HG03066 (cell line): ENCODE results near the gene H6PD.
"Not testable (repeated sequence)": the region's sequence is repeated elsewhere in the genome, so short reads cannot be mapped to it uniquely, and the experiment has no call there.

Source experiments
- ATAC-seq: cut with Tn5 transposase; IDR thresholded peaks from one replicate; pipeline ENCODE4 v1.9.1; 2021; ENCODE audit warnings: low read depth; ENCODE audit not compliant: unreplicated experiment

The H6PD gene

GRCh38 chr1:9293533-9294404 is 59.2 kb downstream of the H6PD start:
- ATAC-seq: no peak

DNA sequence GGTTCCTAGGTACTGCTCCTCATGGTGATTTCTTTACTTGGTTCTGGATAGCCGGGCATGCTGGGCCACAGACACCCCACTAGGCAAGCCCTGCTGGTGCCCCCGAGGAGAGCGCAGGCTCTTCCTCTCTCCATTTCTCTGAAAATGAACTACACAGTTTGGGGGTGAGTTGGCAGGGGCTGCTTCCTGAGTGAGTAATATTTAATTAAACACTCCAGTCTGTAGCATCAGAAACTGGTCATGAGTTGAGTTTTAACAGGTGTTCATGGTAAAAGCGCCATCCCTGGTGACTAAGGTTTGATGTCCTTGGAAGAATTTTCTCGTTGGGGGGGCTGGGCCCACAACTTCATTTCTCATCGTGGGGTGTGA is 59.8 kb downstream of the H6PD start:
- no peak for ATAC-seq

DNA sequence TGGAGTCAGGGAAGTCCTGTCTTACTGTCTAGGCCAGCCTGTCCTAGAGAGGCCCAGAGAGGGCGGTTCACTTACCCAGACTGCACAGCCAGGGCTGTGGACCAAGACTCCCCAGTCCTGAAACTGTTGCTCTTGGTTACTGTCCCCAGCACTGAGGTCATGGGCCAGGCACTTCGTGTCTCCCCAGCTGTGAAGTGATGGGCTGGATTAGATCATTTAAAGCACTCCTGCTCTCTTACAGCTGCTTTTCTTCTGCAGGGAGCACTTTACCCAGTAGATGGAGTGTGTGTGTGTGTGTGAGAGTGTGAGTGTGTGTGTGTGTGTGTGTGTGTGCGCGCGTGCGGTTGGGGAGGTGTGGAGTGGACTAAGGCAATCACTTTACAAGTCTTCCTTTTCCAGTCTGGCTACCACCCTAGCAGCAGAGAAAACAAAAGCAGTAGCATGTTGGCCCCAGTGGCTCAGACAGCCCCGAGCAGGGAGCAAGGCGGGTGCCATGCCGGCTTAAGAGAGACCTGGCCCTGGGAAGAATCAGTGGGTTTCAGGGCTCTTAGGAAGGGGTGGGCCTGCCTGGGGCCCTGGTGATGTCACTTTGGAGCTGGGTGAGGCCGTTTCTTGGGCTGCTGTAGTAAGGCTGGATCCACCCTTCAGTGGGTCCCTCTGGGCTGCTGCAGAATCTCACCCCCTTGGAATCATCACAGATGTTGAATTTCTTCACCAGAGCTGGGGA is 60.5 kb downstream of the H6PD start:
- no peak for ATAC-seq

DNA sequence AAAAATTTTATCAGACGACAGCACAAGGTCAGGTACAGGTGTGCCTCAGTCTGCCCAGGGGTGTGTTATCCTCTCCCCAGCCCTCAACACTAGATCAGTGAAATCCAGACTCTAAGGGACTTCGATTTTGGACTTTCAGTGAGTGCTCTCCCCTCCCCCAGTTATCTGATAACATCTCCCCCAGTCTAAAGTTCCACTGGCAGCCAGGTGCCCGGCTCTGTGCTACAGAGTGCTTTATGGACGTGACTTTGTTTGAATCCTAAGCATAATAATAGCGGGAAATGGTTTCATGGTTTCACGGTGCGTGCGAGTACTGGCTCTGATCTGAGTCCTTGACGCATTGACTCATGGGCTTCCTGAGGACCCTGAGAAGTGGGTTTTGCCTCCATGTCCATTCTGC is 61.3 kb downstream of the H6PD start:
- no peak for ATAC-seq

GRCh38 chr1:9296850-9297249 is 62.3 kb downstream of the H6PD start:
- ATAC-seq: no peak

GRCh38 chr1:9297831-9298230 is 63.3 kb downstream of the H6PD start:
- ATAC-seq: no peak

- ATAC-seq: no peak
Observed at GRCh38 chr1:9298282-9298681, 63.7 kb downstream of the H6PD start.

DNA sequence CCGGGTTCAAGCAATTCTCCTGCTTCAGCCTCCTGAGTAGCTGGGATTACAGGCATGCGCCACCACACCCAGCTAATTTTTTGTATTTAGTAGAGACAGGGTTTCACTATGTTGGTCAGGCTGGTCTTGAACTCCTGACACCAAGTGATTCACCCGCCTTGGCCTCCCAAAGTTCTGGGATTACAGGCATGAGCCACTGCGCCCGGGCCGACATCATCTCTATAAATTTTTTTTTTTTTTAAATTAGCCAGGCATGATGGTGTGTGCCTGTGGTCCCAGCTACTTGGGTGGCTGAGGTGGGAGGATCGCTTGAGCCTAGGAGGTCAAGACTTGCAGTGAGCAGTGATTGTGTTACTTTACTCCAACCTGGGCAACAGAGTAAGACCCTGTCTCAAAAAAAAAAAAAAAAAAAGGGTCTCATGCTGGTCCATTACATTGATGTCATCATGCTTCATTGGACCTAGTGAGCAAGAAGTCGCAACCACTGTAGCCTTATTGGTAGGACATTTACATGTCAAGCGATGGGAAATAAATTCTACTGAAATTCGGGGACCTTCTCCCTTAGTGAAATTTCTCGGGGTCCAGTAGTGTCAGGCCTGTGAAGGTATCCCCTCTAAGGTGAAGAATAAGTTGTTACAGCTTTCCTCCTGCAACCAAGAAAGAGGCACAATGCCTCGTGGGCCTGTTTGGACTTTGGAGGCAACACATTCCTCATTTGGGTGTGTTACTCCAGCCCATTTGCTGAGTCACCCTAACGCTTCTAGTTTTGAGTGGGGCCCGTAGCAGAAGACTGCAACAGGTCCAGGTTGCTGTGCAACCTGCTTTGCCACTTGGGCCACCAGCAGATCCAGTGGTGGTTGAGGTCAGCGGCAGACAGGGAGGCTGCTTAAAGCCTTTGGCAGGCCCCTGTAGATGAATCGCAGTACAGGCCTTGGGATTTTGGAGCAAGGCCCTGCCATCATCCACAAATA is 65.3 kb downstream of the H6PD start:
- ATAC-seq: not testable (repeated sequence)

DNA sequence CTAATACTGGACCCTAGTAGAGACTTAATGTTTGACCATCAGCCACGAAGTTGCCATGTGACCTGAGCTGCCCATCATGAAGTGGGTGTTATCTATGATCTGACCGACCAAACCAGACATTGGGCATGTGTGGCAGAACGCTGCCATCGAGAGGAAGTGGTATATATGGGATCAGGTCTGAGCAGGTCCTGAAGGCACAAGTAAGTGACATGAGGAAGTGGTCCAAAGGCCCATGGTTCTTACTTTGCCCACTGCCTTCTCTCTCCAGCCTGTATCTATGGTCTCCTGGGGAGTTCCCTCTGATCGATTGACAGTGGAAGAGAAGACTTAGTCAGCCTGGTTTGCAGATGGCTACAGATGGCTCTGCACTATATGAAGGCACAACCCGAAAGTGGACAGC is 66.0 kb downstream of the H6PD start:
- ATAC-seq: no peak

DNA sequence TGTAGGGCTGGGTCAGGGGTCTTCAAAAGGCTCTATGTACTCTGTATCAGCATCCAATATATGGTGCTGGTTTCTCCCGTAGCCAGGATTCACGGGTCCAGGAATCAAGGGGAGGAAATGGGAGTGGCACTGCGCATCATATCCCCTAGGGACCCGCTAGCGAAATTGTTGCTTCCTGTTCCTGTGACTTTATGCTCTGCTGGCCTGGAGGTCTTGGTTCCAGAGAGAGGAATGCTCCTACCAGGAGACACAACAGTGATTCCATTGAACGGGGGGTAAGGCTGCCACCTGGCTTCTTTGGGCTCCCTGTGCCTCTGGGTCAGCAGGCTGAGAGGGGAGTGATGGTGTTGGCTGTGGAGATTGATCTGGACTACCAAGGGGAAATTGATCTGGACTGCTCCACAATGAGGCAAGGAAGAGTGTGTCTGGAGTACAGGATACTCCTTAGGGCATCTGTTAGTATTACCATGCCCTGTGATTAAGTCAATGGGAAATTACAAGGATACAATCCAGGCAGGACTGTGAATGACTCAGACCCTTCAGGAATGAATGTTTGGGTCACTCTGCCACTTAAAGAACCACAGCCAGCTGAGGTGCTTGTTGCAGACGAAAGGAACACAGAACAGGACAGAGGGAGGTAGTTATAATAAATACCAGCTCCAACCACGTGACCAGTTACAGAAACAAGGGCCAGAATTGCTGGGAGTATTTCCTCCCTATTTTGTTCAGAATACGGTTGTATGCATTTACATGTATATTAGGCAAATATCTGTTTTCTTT is 68.4 kb downstream of the H6PD start:
- ATAC-seq: no peak

DNA sequence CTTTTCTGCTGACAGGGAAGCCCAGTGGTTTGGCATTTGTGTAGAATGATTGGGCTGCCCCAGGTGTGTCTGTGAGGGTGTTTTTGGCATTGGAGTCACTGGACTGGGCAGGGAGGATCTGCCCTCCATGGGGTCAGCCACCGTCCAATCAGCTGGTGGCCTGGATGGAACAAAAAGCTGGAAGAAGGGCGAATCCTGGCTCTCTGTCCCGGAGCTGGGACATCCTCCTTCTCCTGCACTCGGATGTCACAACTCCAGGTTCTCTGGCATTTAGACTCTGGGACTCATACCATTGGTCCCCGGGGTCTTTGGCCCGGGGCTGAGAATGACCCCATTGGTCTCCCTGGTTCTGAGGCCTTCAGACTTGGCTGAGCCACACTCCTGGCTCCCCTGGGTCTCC is 69.3 kb downstream of the H6PD start:
- no peak for ATAC-seq

GRCh38 chr1:9305216-9305615 is 70.6 kb downstream of the H6PD start:
- no peak for ATAC-seq

GRCh38 chr1:9306006-9306405 is 71.4 kb downstream of the H6PD start:
- ATAC-seq: no peak

GRCh38 chr1:9307303-9307702 is 72.7 kb downstream of the H6PD start:
- ATAC-seq: no peak

GRCh38 chr1:9308236-9308785 is 73.7 kb downstream of the H6PD start:
- no peak for ATAC-seq

DNA sequence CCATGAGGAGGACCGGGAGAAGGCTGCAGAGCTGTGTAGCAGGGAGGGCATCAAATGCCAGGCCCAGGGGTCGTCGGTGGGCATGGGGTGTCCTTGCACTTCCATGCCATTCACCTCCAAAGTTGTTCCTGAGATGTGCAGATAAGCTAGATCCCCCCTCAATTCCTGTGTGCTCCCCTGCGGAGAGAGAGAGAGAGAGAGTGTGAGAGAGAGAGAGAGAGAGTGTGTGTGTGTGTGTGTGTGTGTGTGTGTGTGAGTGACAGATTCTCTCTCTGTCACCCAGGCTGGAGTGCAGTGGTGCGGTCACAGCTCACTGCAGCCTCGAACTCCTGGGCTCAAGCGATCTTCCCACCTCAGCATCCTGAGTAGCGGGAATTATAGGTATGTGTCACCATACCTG is 74.5 kb downstream of the H6PD start:
- ATAC-seq: no peak

DNA sequence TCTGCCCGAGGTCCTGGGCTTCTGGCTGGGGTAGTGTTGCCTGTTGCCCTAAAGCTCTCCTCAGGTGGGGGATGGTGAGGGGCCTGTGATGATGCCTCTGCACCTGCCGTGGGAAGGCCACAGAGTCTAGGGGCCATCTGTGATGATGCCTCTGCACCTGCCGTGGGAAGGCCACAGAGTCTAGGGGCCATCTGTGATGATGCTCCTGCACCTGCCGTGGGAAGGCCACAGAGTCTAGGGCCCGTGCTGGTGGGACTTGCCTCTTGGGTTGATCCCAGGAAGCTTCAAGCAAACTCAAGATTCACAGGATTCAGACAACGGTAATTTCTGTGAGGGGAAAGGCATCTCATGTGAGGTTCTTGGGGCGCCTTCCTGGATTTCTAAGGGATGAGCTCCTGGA is 75.4 kb downstream of the H6PD start:
- no peak for ATAC-seq

DNA sequence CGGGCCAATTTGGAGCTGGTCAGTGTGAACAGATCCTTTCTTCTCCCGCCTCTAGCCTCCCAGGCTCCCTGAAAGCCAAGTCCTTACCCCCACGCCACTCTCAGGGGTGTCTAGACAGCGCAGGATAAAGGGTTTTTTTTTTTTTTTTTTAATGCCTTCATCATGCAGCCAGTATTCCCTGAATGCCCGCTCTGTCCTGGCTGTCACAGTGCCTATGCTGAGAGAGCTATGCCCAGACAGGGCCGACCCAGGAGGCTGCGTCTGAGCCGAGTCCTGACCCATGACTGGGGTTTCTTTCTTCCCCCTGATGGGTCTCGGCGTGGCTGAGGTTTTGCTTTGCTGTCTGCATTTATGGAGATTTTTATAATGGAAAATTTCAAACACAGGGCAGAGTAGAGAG is 76.5 kb downstream of the H6PD start:
- no peak for ATAC-seq

DNA sequence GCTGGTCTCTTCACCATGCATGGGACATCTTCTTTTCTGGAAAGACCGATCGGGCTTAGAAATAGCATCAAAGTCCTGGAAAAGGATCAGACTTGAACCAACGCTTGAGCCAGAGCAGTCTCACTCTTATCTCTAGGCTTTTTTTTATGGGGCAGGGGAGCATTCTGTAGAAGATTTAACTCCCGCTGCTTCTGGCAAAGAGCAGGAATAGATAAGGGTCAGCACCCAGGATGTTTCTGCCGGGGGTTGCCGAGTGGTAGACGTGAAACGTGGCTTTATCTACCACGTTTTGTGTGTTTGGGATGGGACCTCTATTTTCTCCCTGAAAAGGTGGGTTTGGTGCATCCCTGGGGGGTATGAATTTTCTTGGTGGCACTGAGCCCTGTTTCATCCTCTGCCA is 76.9 kb downstream of the H6PD start:
- ATAC-seq: no peak

- no peak for ATAC-seq
Observed at GRCh38 chr1:9312168-9312720, 77.7 kb downstream of the H6PD start.
